SK-N-SH treated with all-trans-retinoic acid at 6 μM for 48 hours (cell line): ENCODE data around the gene ABR.
A peak's percentile ranks its signal among the peaks of the same experiment; 100 is the strongest.

Experiments
- ATAC-seq: fragments of 200-7000 bp; cut with Tn5 transposase; 3 replicates; pipeline ENCODE4 v1.9.1; 2020; ENCODE audit warnings: mild to moderate bottlenecking, moderate library complexity
- ARNTL ChIP-seq: fragments of 450-650 bp; formaldehyde crosslinking; IDR thresholded peaks from 2 replicates; pipeline ENCODE4 v1.5.0; 2020; ENCODE audit warnings: low read depth, mild to moderate bottlenecking, moderate library complexity, borderline replicate concordance
- BACH2 ChIP-seq: fragments of 250-450 bp; sonication (Bioruptor Pico); IDR thresholded peaks from 2 replicates; pipeline ENCODE4 v1.9.0; 2021; ENCODE audit warnings: mild to moderate bottlenecking, borderline replicate concordance
- CSDC2 ChIP-seq: fragments of 250-450 bp; sonication (Bioruptor Pico); IDR thresholded peaks from 2 replicates; pipeline ENCODE4 v1.5.0; 2020; ENCODE audit warnings: mild to moderate bottlenecking, moderate library complexity
- ESRRG ChIP-seq: fragments of 250-450 bp; sonication (Bioruptor Pico); IDR thresholded peaks from 2 replicates; pipeline ENCODE4 v1.6.1; 2021; ENCODE audit warnings: mild to moderate bottlenecking
- GLIS3 ChIP-seq: fragments of 250-450 bp; sonication (Bioruptor Pico); IDR thresholded peaks from 2 replicates; pipeline ENCODE4 v1.5.0; 2020; ENCODE audit warnings: mild to moderate bottlenecking, moderate library complexity
- ISL1 ChIP-seq: fragments of 250-450 bp; sonication (Bioruptor Pico); IDR thresholded peaks from 2 replicates; pipeline ENCODE4 v2.1.2; 2022; ENCODE audit warnings: mild to moderate bottlenecking, moderate library complexity
- OSR1 ChIP-seq: fragments of 250-450 bp; sonication (Bioruptor Pico); IDR thresholded peaks from 2 replicates; pipeline ENCODE4 v1.8.0; 2022; ENCODE audit warnings: moderate library complexity, mild to moderate bottlenecking, inconsistent platforms
- PATZ1 ChIP-seq: fragments of 250-450 bp; sonication (Bioruptor Pico); IDR thresholded peaks from 2 replicates; pipeline ENCODE4 v1.8.0; 2020; ENCODE audit warnings: mild to moderate bottlenecking, moderate library complexity, borderline replicate concordance
- PPARA ChIP-seq: fragments of 250-450 bp; sonication (Bioruptor Pico); IDR thresholded peaks from 2 replicates; pipeline ENCODE4 v1.5.0; 2020; ENCODE audit warnings: mild to moderate bottlenecking, borderline replicate concordance
- RARB ChIP-seq: fragments of 250-450 bp; sonication (Bioruptor Pico); IDR thresholded peaks from 2 replicates; pipeline ENCODE4 v1.8.0; 2021; ENCODE audit warnings: mild to moderate bottlenecking, moderate library complexity
- SNAI2 ChIP-seq: fragments of 250-450 bp; sonication (Bioruptor Pico); IDR thresholded peaks from 2 replicates; pipeline ENCODE4 v1.5.0; 2020; ENCODE audit warnings: mild to moderate bottlenecking, moderate library complexity
- TCF4 ChIP-seq: fragments of 250-450 bp; sonication (Bioruptor Pico); IDR thresholded peaks from 2 replicates; pipeline ENCODE4 v1.8.0; 2021; ENCODE audit warnings: mild to moderate bottlenecking, moderate library complexity, borderline replicate concordance
- TOX ChIP-seq: fragments of 250-450 bp; sonication (Bioruptor Pico); IDR thresholded peaks from 2 replicates; pipeline ENCODE4 v1.8.0; 2021; ENCODE audit warnings: mild to moderate bottlenecking, moderate library complexity, borderline replicate concordance
- ZC3H10 ChIP-seq: fragments of 250-450 bp; sonication (Bioruptor Pico); IDR thresholded peaks from 2 replicates; pipeline ENCODE4 v1.5.1; 2021; ENCODE audit warnings: mild to moderate bottlenecking, moderate library complexity
- ZFP30 ChIP-seq: fragments of 450-650 bp; formaldehyde crosslinking; IDR thresholded peaks from 2 replicates; pipeline ENCODE4 v1.5.0; 2022; ENCODE audit warnings: mild to moderate bottlenecking, moderate library complexity
- ZNF565 ChIP-seq: fragments of 450-650 bp; formaldehyde crosslinking; conservative IDR thresholded peaks from 2 replicates; pipeline ENCODE4 v1.5.0; 2020; ENCODE audit warnings: low read depth, mild to moderate bottlenecking, moderate library complexity
- ZNF70 ChIP-seq: fragments of 450-650 bp; formaldehyde crosslinking; IDR thresholded peaks from 2 replicates; pipeline ENCODE4 v1.5.0; 2020; ENCODE audit warnings: mild to moderate bottlenecking, moderate library complexity
- ZNF8 ChIP-seq: fragments of 450-650 bp; formaldehyde crosslinking; IDR thresholded peaks from 2 replicates; pipeline ENCODE4 v1.5.0; 2020; ENCODE audit warnings: mild to moderate bottlenecking, moderate library complexity
- TF ChIP-seq, protein P1 (sequence below): fragments of 250-450 bp; sonication (Bioruptor Pico); IDR thresholded peaks from 2 replicates; pipeline ENCODE4 v1.5.1; 2020; ENCODE audit warnings: low read depth, mild to moderate bottlenecking, moderate library complexity
- TF ChIP-seq, protein P2 (sequence below): fragments of 250-450 bp; sonication (Bioruptor Pico); IDR thresholded peaks from 2 replicates; pipeline ENCODE4 v1.8.0; 2021; ENCODE audit warnings: low read depth, mild to moderate bottlenecking, moderate library complexity, borderline replicate concordance
- TF ChIP-seq, protein P3 (sequence below): fragments of 250-450 bp; sonication (Bioruptor Pico); IDR thresholded peaks from 2 replicates; pipeline ENCODE4 v1.5.0; 2020; ENCODE audit warnings: mild to moderate bottlenecking, moderate library complexity
- TF ChIP-seq, protein P4 (sequence below): fragments of 250-450 bp; sonication (Bioruptor Pico); IDR thresholded peaks from 2 replicates; pipeline ENCODE4 v1.5.1; 2021; ENCODE audit warnings: mild to moderate bottlenecking, moderate library complexity

The ABR gene

GRCh38 chr17:1037238-1037879 is 142.4 kb downstream of the ABR start:
- no peak for TF ChIP-seq ARNTL (CRISPR knock-in tag)
- no peak for TF ChIP-seq PPARA (CRISPR knock-in tag)
- no peak for TF ChIP-seq ISL1 (CRISPR knock-in tag)
- TF ChIP-seq ZNF565 = no peak
- TF ChIP-seq RARB (CRISPR knock-in tag) = no peak
- TF ChIP-seq BACH2 = no peak
- TF ChIP-seq, protein P1, sequence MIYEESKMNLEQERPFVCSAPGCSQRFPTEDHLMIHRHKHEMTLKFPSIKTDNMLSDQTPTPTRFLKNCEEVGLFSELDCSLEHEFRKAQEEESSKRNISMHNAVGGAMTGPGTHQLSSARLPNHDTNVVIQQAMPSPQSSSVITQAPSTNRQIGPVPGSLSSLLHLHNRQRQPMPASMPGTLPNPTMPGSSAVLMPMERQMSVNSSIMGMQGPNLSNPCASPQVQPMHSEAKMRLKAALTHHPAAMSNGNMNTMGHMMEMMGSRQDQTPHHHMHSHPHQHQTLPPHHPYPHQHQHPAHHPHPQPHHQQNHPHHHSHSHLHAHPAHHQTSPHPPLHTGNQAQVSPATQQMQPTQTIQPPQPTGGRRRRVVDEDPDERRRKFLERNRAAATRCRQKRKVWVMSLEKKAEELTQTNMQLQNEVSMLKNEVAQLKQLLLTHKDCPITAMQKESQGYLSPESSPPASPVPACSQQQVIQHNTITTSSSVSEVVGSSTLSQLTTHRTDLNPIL = no peak
- TF ChIP-seq TCF4 (CRISPR knock-in tag) = no peak
- no peak for TF ChIP-seq ZNF8 (CRISPR knock-in tag)
- TF ChIP-seq, protein P2, sequence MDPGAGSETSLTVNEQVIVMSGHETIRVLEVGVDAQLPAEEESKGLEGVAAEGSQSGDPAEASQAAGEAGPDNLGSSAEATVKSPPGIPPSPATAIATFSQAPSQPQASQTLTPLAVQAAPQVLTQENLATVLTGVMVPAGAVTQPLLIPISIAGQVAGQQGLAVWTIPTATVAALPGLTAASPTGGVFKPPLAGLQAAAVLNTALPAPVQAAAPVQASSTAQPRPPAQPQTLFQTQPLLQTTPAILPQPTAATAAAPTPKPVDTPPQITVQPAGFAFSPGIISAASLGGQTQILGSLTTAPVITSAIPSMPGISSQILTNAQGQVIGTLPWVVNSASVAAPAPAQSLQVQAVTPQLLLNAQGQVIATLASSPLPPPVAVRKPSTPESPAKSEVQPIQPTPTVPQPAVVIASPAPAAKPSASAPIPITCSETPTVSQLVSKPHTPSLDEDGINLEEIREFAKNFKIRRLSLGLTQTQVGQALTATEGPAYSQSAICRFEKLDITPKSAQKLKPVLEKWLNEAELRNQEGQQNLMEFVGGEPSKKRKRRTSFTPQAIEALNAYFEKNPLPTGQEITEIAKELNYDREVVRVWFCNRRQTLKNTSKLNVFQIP = no peak
- no peak for TF ChIP-seq ZC3H10 (CRISPR knock-in tag)
- no peak for TF ChIP-seq GLIS3 (CRISPR knock-in tag)
- no peak for TF ChIP-seq TOX (CRISPR knock-in tag)
- no peak for TF ChIP-seq ZFP30 (CRISPR knock-in tag)
- TF ChIP-seq PATZ1 (CRISPR knock-in tag) = no peak
- TF ChIP-seq ESRRG = no peak
- TF ChIP-seq CSDC2 (CRISPR knock-in tag) = no peak
- TF ChIP-seq, protein P3, sequence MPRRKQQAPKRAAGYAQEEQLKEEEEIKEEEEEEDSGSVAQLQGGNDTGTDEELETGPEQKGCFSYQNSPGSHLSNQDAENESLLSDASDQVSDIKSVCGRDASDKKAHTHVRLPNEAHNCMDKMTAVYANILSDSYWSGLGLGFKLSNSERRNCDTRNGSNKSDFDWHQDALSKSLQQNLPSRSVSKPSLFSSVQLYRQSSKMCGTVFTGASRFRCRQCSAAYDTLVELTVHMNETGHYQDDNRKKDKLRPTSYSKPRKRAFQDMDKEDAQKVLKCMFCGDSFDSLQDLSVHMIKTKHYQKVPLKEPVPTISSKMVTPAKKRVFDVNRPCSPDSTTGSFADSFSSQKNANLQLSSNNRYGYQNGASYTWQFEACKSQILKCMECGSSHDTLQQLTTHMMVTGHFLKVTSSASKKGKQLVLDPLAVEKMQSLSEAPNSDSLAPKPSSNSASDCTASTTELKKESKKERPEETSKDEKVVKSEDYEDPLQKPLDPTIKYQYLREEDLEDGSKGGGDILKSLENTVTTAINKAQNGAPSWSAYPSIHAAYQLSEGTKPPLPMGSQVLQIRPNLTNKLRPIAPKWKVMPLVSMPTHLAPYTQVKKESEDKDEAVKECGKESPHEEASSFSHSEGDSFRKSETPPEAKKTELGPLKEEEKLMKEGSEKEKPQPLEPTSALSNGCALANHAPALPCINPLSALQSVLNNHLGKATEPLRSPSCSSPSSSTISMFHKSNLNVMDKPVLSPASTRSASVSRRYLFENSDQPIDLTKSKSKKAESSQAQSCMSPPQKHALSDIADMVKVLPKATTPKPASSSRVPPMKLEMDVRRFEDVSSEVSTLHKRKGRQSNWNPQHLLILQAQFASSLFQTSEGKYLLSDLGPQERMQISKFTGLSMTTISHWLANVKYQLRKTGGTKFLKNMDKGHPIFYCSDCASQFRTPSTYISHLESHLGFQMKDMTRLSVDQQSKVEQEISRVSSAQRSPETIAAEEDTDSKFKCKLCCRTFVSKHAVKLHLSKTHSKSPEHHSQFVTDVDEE = no peak
- no peak for ATAC-seq

GRCh38 chr17:1036845-1037237 is 142.9 kb downstream of the ABR start:
- TF ChIP-seq GLIS3 (CRISPR knock-in tag) (no peak), ZC3H10 (CRISPR knock-in tag) (no peak), ZNF565 (no peak), ARNTL (CRISPR knock-in tag) (no peak), ZFP30 (CRISPR knock-in tag) (no peak), ZNF70 (no peak)
- TF ChIP-seq, protein P2 = no peak
- TF ChIP-seq, all 23 proteins: peak for 0
- no peak for ATAC-seq

DNA sequence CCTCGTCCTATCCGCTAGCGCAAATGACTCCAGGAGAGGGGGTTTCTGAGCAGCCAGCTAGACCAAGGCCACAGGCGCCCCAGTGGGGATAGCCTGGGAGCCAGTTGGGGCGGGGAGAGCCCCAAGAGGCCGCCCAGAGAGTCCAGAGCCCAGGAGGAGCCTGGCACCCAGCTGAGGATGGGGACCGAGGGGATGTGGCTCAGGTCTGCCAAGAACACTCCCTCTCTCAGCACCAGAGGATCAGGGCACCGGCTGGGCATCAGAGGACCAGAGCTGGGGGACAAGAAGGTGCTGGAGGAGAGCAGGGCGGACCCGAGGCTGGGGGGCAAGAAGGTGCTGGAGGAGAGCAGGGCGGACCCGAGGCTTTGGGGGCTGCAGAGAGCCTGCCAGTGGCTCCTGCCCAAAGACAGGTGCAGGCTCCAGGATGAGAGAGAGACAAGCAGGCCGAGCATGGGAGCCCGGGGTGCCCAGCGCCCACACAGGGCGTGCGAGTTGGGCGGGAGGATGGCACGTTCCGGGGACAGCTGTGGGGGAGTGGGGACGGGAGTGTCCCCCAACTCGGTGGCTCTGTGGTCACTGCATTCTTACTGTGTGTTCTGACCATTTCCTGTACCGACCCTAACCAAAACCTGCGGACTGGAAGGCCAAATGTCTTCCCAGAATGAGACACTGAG is 143.5 kb downstream of the ABR start:
- ATAC-seq = peak; percentile 28
- TF ChIP-seq, protein P2 = no peak
- TF ChIP-seq ZNF70 (no peak), ESRRG (no peak), ZNF565 (no peak), SNAI2 (CRISPR knock-in tag) (no peak), OSR1 (no peak)
- TF ChIP-seq, protein P4, sequence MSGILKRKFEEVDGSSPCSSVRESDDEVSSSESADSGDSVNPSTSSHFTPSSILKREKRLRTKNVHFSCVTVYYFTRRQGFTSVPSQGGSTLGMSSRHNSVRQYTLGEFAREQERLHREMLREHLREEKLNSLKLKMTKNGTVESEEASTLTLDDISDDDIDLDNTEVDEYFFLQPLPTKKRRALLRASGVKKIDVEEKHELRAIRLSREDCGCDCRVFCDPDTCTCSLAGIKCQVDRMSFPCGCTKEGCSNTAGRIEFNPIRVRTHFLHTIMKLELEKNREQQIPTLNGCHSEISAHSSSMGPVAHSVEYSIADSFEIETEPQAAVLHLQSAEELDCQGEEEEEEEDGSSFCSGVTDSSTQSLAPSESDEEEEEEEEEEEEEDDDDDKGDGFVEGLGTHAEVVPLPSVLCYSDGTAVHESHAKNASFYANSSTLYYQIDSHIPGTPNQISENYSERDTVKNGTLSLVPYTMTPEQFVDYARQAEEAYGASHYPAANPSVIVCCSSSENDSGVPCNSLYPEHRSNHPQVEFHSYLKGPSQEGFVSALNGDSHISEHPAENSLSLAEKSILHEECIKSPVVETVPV (CRISPR knock-in tag) = no peak
- TF ChIP-seq, protein P3 = no peak
